HepG2 (cell line): ENCODE results near the gene PPP2R2D. TPM values are rescaled to one million over a fixed set of nuclear protein-coding genes. Genes with fewer than 3 reads are reported as not detected.

Experiments used
- ARNT ChIP-seq: fragments of 450-650 bp; IDR thresholded peaks from 2 replicates; pipeline ENCODE4 v1.6.1; 2017
- SIX4 ChIP-seq: sonication (generic); formaldehyde crosslinking; IDR thresholded peaks from 2 replicates; pipeline ENCODE4 v1.4.0; 2020; ENCODE audit warnings: missing genetic modification reagents
- SMAD9 ChIP-seq: sonication (generic); formaldehyde crosslinking; IDR thresholded peaks from 2 replicates; pipeline ENCODE4 v1.5.1; 2020; ENCODE audit warnings: mild to moderate bottlenecking, missing genetic modification reagents
- SUZ12 ChIP-seq: fragments of 150-350 bp; IDR thresholded peaks from 2 replicates; pipeline ENCODE4 v1.6.1; 2014; ENCODE audit warnings: low read depth, low read length
- ZNF382 ChIP-seq: sonication (generic); formaldehyde crosslinking; IDR thresholded peaks from 2 replicates; pipeline ENCODE4 v1.5.0; 2020; ENCODE audit warnings: missing genetic modification reagents, mild to moderate bottlenecking, borderline replicate concordance
- ZNF644 ChIP-seq: IDR thresholded peaks from 2 replicates; pipeline ENCODE4 v1.6.1; 2016; ENCODE audit warnings: low read depth
- polyA plus RNA-seq, 8 experiments: library from polyadenylated mRNA; depleted of rRNA in 3 of 8; stranded (reverse) in 7 of 8; unstranded in 1 of 8; fragments of >200 nt; fragmentation: Illumina TruSeq in 4 of 8; extraction: Trizol in 4 of 8; gene quantifications; 2 replicates each; pipeline versions ENCODE4 v1.2.1 to v1.2.3, GENCODE V29; 2011 to 2016; ENCODE audit warnings: low read depth in 4 of 8, missing spikeins in 1 of 8, mixed read lengths in 1 of 8; ENCODE audit not compliant: insufficient read depth in 1 of 8
- total RNA-seq, 5 experiments: library from RNA; depleted of rRNA; stranded (reverse); fragments of >200 nt; fragmentation: Illumina TruSeq; extraction: Trizol; gene quantifications; 2 replicates each; pipeline ENCODE4 v1.2.3, GENCODE V29; 2016; ENCODE audit warnings: low read depth in 1 of 5
- TF ChIP-seq, protein P1 (sequence below): sonication (generic); formaldehyde crosslinking; IDR thresholded peaks from 2 replicates; pipeline ENCODE4 v1.5.0; 2020; ENCODE audit warnings: mild to moderate bottlenecking, missing genetic modification reagents, moderate library complexity
- TF ChIP-seq, protein P2 (sequence below): sonication (generic); formaldehyde crosslinking; IDR thresholded peaks from 2 replicates; pipeline ENCODE4 v1.4.0; 2020; ENCODE audit warnings: mild to moderate bottlenecking, missing genetic modification reagents
- TF ChIP-seq, protein P3 (sequence below): sonication (generic); formaldehyde crosslinking; IDR thresholded peaks from 2 replicates; pipeline ENCODE4 v1.5.0; 2020; ENCODE audit warnings: mild to moderate bottlenecking, missing genetic modification reagents, borderline replicate concordance
- TF ChIP-seq, protein P4 (sequence below): IDR thresholded peaks from 2 replicates; pipeline ENCODE4 v1.6.1; 2016; ENCODE audit warnings: missing genetic modification reagents, missing compliant biosample characterization

The PPP2R2D gene
- total and polyA plus RNA-seq, 2 of the 13 experiments (the other 11 are each of a cell fraction or from before 2014, with no cell fraction given): 32.7 to 33.2 TPM

DNA sequence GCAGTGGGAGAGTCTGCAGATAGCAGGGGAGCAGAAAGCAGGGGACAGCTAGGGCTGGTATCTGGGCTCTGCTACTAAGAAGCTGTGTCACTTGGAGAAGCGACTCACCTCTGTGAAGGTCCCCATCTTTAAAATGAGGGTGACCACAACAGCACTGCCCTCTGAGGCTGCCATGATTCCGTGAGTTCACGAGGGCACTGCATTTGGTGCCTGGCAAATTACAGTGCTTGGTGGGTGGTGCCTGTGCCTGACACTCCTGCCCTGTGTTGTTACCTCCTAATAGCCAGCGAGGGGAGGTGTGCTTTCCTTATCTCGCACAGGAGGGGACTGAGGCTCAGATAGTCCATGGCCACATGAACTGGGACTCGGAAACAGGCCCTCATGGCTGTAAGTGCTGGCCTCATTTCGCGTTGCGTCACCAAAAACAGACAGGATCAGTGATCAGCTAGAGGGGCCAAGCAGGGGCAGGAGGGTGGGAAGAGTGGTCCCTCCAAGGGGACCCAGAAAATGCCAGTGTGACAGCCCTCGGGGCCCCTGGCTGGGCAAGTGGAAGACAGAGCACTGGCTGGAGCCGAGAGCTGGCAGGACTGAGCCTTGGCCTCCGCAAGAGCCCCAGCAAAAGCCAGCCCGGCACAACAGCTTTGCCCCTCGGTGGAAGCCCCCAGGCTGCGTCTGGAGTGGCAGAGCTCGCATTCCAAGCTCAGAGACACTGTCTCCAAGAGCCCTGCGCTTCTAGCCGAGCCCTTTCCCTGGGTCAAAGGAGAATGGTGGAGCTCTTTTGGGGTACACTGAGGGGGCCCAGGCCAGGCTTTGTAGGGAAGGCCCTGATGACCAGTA lies 98.3 kb downstream of the PPP2R2D start (continued):
- TF ChIP-seq ZNF382 (CRISPR knock-in tag) (no peak), ZNF644 (CRISPR knock-in tag) (0 out of 2 replicates have a peak, but pooled peaks have one; percentile 5), SMAD9 (CRISPR knock-in tag) (no peak), SUZ12 (no peak), ARNT (no peak), SIX4 (CRISPR knock-in tag) (no peak)
- TF ChIP-seq, protein P1, sequence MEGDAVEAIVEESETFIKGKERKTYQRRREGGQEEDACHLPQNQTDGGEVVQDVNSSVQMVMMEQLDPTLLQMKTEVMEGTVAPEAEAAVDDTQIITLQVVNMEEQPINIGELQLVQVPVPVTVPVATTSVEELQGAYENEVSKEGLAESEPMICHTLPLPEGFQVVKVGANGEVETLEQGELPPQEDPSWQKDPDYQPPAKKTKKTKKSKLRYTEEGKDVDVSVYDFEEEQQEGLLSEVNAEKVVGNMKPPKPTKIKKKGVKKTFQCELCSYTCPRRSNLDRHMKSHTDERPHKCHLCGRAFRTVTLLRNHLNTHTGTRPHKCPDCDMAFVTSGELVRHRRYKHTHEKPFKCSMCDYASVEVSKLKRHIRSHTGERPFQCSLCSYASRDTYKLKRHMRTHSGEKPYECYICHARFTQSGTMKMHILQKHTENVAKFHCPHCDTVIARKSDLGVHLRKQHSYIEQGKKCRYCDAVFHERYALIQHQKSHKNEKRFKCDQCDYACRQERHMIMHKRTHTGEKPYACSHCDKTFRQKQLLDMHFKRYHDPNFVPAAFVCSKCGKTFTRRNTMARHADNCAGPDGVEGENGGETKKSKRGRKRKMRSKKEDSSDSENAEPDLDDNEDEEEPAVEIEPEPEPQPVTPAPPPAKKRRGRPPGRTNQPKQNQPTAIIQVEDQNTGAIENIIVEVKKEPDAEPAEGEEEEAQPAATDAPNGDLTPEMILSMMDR (CRISPR knock-in tag): no peak
- TF ChIP-seq, protein P2, sequence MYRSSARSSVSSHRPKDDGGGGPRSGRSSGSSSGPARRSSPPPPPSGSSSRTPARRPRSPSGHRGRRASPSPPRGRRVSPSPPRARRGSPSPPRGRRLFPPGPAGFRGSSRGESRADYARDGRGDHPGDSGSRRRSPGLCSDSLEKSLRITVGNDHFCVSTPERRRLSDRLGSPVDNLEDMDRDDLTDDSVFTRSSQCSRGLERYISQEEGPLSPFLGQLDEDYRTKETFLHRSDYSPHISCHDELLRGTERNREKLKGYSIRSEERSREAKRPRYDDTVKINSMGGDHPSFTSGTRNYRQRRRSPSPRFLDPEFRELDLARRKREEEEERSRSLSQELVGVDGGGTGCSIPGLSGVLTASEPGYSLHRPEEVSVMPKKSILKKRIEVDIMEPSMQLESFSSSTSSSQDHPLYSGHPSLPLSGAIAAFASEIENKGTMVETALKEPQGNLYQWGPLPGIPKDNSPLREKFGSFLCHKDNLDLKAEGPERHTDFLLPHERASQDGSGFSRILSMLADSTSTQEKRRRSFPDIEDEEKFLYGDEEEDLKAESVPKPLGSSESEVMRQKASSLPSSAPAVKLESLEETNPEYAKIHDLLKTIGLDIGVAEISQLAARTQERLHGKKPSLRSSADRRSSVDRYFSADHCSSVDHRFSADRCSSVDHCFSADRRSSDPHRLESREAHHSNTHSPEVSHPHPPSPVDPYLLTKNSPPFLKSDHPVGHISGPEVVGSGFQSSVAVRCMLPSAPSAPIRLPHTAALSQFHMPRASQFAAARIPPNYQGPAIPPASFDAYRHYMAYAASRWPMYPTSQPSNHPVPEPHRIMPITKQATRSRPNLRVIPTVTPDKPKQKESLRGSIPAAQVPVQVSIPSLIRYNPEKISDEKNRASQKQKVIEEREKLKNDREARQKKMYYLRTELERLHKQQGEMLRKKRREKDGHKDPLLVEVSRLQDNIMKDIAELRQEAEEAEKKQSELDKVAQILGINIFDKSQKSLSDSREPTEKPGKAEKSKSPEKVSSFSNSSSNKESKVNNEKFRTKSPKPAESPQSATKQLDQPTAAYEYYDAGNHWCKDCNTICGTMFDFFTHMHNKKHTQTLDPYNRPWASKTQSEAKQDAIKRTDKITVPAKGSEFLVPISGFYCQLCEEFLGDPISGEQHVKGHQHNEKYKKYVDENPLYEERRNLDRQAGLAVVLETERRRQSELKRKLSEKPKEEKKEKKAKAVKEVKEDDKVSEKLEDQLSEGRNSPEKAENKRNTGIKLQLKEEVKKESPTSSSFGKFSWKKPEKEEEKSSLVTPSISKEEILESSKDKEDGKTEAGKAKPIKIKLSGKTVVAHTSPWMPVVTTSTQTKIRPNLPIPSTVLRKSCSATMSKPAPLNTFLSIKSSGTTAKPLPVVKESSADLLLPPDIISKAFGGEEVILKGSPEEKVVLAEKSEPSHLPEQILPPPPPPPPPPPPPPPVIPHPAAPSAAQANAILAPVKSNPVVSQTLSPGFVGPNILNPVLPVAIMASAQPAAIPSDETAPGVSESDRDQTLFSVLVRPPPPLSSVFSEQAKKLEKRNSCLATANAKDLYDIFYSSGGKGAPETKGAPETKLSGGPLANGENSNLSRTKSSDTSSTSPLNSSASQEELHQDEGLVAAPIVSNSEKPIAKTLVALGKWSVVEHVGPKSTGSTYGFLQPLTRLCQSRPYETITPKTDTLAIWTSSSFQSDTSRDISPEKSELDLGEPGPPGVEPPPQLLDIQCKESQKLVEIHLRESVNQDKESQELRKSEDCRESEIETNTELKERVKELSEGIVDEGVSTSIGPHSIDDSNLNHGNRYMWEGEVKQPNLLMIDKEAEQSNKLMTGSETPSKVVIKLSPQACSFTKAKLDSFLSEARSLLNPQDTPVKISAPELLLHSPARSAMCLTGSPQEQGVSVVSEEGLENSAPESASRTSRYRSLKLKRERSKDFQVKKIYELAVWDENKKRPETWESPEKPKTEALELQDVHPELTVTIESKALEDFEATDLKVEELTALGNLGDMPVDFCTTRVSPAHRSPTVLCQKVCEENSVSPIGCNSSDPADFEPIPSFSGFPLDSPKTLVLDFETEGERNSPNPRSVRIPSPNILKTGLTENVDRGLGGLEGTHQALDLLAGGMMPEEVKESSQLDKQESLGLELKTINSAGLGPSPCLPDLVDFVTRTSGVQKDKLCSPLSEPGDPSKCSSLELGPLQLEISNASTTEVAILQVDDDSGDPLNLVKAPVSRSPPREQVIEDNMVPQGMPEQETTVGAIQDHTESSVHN (CRISPR knock-in tag): no peak
- TF ChIP-seq, protein P3, sequence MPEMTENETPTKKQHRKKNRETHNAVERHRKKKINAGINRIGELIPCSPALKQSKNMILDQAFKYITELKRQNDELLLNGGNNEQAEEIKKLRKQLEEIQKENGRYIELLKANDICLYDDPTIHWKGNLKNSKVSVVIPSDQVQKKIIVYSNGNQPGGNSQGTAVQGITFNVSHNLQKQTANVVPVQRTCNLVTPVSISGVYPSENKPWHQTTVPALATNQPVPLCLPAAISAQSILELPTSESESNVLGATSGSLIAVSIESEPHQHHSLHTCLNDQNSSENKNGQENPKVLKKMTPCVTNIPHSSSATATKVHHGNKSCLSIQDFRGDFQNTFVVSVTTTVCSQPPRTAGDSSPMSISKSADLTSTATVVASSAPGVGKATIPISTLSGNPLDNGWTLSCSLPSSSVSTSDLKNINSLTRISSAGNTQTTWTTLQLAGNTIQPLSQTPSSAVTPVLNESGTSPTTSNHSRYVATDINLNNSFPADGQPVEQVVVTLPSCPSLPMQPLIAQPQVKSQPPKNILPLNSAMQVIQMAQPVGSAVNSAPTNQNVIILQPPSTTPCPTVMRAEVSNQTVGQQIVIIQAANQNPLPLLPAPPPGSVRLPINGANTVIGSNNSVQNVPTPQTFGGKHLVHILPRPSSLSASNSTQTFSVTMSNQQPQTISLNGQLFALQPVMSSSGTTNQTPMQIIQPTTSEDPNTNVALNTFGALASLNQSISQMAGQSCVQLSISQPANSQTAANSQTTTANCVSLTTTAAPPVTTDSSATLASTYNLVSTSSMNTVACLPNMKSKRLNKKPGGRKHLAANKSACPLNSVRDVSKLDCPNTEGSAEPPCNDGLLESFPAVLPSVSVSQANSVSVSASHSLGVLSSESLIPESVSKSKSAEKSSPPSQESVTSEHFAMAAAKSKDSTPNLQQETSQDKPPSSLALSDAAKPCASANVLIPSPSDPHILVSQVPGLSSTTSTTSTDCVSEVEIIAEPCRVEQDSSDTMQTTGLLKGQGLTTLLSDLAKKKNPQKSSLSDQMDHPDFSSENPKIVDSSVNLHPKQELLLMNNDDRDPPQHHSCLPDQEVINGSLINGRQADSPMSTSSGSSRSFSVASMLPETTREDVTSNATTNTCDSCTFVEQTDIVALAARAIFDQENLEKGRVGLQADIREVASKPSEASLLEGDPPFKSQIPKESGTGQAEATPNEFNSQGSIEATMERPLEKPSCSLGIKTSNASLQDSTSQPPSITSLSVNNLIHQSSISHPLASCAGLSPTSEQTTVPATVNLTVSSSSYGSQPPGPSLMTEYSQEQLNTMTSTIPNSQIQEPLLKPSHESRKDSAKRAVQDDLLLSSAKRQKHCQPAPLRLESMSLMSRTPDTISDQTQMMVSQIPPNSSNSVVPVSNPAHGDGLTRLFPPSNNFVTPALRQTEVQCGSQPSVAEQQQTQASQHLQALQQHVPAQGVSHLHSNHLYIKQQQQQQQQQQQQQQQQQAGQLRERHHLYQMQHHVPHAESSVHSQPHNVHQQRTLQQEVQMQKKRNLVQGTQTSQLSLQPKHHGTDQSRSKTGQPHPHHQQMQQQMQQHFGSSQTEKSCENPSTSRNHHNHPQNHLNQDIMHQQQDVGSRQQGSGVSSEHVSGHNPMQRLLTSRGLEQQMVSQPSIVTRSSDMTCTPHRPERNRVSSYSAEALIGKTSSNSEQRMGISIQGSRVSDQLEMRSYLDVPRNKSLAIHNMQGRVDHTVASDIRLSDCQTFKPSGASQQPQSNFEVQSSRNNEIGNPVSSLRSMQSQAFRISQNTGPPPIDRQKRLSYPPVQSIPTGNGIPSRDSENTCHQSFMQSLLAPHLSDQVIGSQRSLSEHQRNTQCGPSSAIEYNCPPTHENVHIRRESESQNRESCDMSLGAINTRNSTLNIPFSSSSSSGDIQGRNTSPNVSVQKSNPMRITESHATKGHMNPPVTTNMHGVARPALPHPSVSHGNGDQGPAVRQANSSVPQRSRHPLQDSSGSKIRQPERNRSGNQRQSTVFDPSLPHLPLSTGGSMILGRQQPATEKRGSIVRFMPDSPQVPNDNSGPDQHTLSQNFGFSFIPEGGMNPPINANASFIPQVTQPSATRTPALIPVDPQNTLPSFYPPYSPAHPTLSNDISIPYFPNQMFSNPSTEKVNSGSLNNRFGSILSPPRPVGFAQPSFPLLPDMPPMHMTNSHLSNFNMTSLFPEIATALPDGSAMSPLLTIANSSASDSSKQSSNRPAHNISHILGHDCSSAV (CRISPR knock-in tag): no peak
- TF ChIP-seq, protein P4, sequence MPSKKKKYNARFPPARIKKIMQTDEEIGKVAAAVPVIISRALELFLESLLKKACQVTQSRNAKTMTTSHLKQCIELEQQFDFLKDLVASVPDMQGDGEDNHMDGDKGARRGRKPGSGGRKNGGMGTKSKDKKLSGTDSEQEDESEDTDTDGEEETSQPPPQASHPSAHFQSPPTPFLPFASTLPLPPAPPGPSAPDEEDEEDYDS (CRISPR knock-in tag): 0 out of 2 replicates have a peak, but pooled peaks have one; percentile 19
